CD4-positive, alpha-beta T cell (primary cell): ENCODE measurements around the gene SOX8. TPM values are rescaled to one million over a fixed set of nuclear protein-coding genes. Genes with fewer than 3 reads are reported as not detected.
A peak's percentile ranks its signal among the peaks of the same experiment; 100 is the strongest.

Experiments
- ATAC-seq: fragments of 200-7000 bp; cut with Tn5 transposase; one replicate; pipeline ENCODE4 v1.10.0; 2022; ENCODE audit warnings: mild to moderate bottlenecking; ENCODE audit not compliant: poor library complexity
- CTCF ChIA-PET: fragments of 350-600 bp; sonication (Branson Sonifier 250); formaldehyde crosslinking; loops from one replicate; lab custom pipeline; 2021; ENCODE audit warnings: antibody characterized with exemption, inconsistent platforms; lab: Charles Lee
- POLR2A ChIA-PET: fragments of 350-600 bp; sonication (Branson Sonifier 250); formaldehyde crosslinking; loops from one replicate; lab custom pipeline; 2021; ENCODE audit warnings: antibody characterized with exemption, inconsistent platforms; lab: Charles Lee
- DNase-seq, 14 experiments: peaks; one replicate each; pipeline ENCODE4 v3.0.0-alpha.2; 2013 to 2020; ENCODE audit warnings: mixed read lengths in 2 of 14
- H3K27ac ChIP-seq, 2 donors: one replicate each; pipeline versions ENCODE4 v1.5.1 to v1.7.0; 2013; ENCODE audit warnings: low read length in 2 of 2, low read depth in 1 of 2, mild to moderate bottlenecking in 1 of 2
- H3K27me3 ChIP-seq, 2 experiments: 1 replicate in 1 of 2; 2 replicates in 1 of 2; pipeline versions ENCODE4 v1.6.1 to v1.7.0; 2013; ENCODE audit warnings: low read length in 2 of 2, control low read depth in 1 of 2, mild to moderate bottlenecking in 1 of 2, moderate library complexity in 1 of 2; ENCODE audit not compliant: insufficient read depth in 2 of 2, control insufficient read depth in 1 of 2
- H3K36me3 ChIP-seq: one replicate; pipeline ENCODE4 v1.6.1; 2013; ENCODE audit warnings: low read length, control low read depth; ENCODE audit not compliant: insufficient read depth
- H3K4me1 ChIP-seq: one replicate; pipeline ENCODE4 v1.6.1; 2013; ENCODE audit warnings: low read length, control low read depth; ENCODE audit not compliant: insufficient read depth
- H3K4me3 ChIP-seq: one replicate; pipeline ENCODE4 v1.5.1; 2013; ENCODE audit warnings: mild to moderate bottlenecking, low read length, moderate library complexity
- H3K9me3 ChIP-seq, 2 experiments: 1 replicate in 1 of 2; 2 replicates in 1 of 2; pipeline versions ENCODE4 v1.6.1 to v1.7.0; 2013; ENCODE audit warnings: low read length in 2 of 2, mild to moderate bottlenecking in 2 of 2, control low read depth in 1 of 2, moderate library complexity in 1 of 2; ENCODE audit not compliant: control insufficient read depth in 1 of 2, insufficient read depth in 1 of 2
- H3K27ac Mint-ChIP-seq: one replicate; pipeline ENCODE4 v1.8.0; 2020; ENCODE audit warnings: mixed read lengths
- H3K27me3 Mint-ChIP-seq: one replicate; pipeline ENCODE4 v1.8.0; 2021; ENCODE audit warnings: mixed read lengths
- H3K36me3 Mint-ChIP-seq: one replicate; pipeline ENCODE4 v1.8.0; 2021; ENCODE audit warnings: low read depth, mixed read lengths
- H3K4me1 Mint-ChIP-seq: one replicate; pipeline ENCODE4 v1.8.0; 2021; ENCODE audit warnings: low read depth, mixed read lengths
- H3K4me3 Mint-ChIP-seq: one replicate; pipeline ENCODE4 v1.8.0; 2020; ENCODE audit warnings: mild to moderate bottlenecking, mixed read lengths
- H3K9me3 Mint-ChIP-seq: one replicate; pipeline ENCODE4 v1.8.0; 2020; ENCODE audit warnings: mixed read lengths
- CTCF ChIP-seq: fragments of 200-600 bp; IDR thresholded peaks from one replicate; pipeline ENCODE4 v1.8.0; 2022; ENCODE audit warnings: antibody characterized with exemption, mild to moderate bottlenecking
- intact Hi-C, 2 experiments: fragments of 100-400 bp; cut with DNase I in 1 of 2; cut with micrococcal nuclease in 1 of 2; formaldehyde crosslinking; loops; one replicate each; pipeline versions ENCODE4 v1.15.1 to v1.9.0; 2023 to 2025; cut with DNase I, micrococcal nuclease
- total RNA-seq, 174 experiments: library from RNA in 2 of 174; stranded (reverse) in 2 of 174; gene quantifications; one replicate each; pipeline ENCODE4 v1.2.3 and lab custom pipeline; 2021 to 2026

The SOX8 gene
- total RNA-seq, 2 experiments from 2014 or later = 1.4 to 2.3 TPM

GRCh38 chr16:1001096-1001495, 19.5 kb downstream of the SOX8 start:
- Mint-ChIP-seq H3K27ac (no peak overlapping the region), H3K9me3 (no peaks in the 10 kb centered on the region), H3K27me3 (no peaks in the 10 kb centered on the region), H3K4me1 (peaks cover 58% of the 10 kb centered on the region), H3K4me3 (no peak overlapping the region), H3K36me3 (no peaks in the 10 kb centered on the region)
- Histone ChIP-seq H3K27ac (no peak overlapping the region), H3K4me3 (no peak overlapping the region), H3K36me3 (no peaks in the 10 kb centered on the region), H3K27me3 (no peaks in the 10 kb centered on the region), H3K9me3 (peaks cover 0 to 6% of the 10 kb centered on the region in 2 experiments), H3K4me1 (peaks cover 94% of the 10 kb centered on the region)
- ATAC-seq (no peak), DNase-seq (no peak)
- no peak for TF ChIP-seq CTCF
- CTCF ChIA-PET = no interaction called here
- POLR2A ChIA-PET = interaction anchor here (3.9 kb wide), 1 partner anchor 20 kb away, joined by 34 read pairs; the partner anchor contains the start of gene SOX8
- intact Hi-C loops = no loop called here

- CTCF ChIA-PET = no interaction called here
- no peak for TF ChIP-seq CTCF
- Mint-ChIP-seq H3K4me3 (peak overlapping the region; percentile 54), H3K27ac (peak overlapping the region; percentile 69), H3K36me3 (no peaks in the 10 kb centered on the region), H3K27me3 (no peaks in the 10 kb centered on the region), H3K4me1 (peaks cover 50% of the 10 kb centered on the region), H3K9me3 (no peaks in the 10 kb centered on the region)
- POLR2A ChIA-PET = interaction anchor here (0.9 to 3.9 kb wide), 2 partner anchors 22 to 313 kb away, joined by 3 to 34 read pairs; partner anchors contain the start of gene SOX8
- ATAC-seq (peak; percentile 32), DNase-seq (peak in 13 of 14 experiments; percentile 46 to 87 (median 65))
- H3K4me3 ChIP-seq = no peak overlapping the region
- H3K36me3 ChIP-seq = no peaks in the 10 kb centered on the region
- no peaks in the 10 kb centered on the region for H3K27me3 ChIP-seq
- no peak overlapping the region for H3K27ac ChIP-seq
- H3K4me1 ChIP-seq = peaks cover 87% of the 10 kb centered on the region
- intact Hi-C loops = no loop called here
- H3K9me3 ChIP-seq = peaks cover 0 to 6% of the 10 kb centered on the region in 2 experiments
These were observed 21.0 kb downstream of the SOX8 start for GRCh38 chr16:1002399-1003166.

GRCh38 chr16:1003391-1004347, 22.1 kb downstream of the SOX8 start:
- H3K27ac ChIP-seq = peak overlapping the region; percentile 35 to 61

More at GRCh38 chr16:1003391-1004347, 22.1 kb downstream of the SOX8 start:
- ChIA-PET CTCF (no interaction called here), POLR2A (interaction anchor here (0.9 to 3.9 kb wide), 5 partner anchors 8 to 314 kb away, joined by 3 to 34 read pairs (median 3); partner anchors contain the start of gene SOX8)
- H3K27me3 ChIP-seq = no peaks in the 10 kb centered on the region
- no peaks in the 10 kb centered on the region for H3K36me3 Mint-ChIP-seq
- H3K4me3 Mint-ChIP-seq = peak overlapping the region; percentile 82
- no peak for TF ChIP-seq CTCF
- peaks cover 0 to 6% of the 10 kb centered on the region in 2 experiments for H3K9me3 ChIP-seq
- peaks cover 39% of the 10 kb centered on the region for H3K4me1 Mint-ChIP-seq
- H3K36me3 ChIP-seq = no peaks in the 10 kb centered on the region
- peaks cover 76% of the 10 kb centered on the region for H3K4me1 ChIP-seq
- ATAC-seq (peak; percentile 69), DNase-seq (peak in 12 of 14 experiments; percentile 25 to 81 (median 43))
- no peaks in the 10 kb centered on the region for H3K9me3 Mint-ChIP-seq
- H3K27me3 Mint-ChIP-seq = no peaks in the 10 kb centered on the region
- peak overlapping the region; percentile 40 for H3K4me3 ChIP-seq
- intact Hi-C loops = no loop called here
- peak overlapping the region; percentile 91 for H3K27ac Mint-ChIP-seq
